NB4 (cell line): ENCODE data around the gene ANAPC16.

ENCODE experiments used
- POLR2A ChIP-seq: IDR thresholded peaks from 2 replicates; pipeline ENCODE4 v1.6.1; 2011; ENCODE audit warnings: mild to moderate bottlenecking; ENCODE audit not compliant: insufficient read length; ENCODE audit errors: extremely low read depth
- TF ChIP-seq, protein P1 (sequence below): IDR thresholded peaks from one replicate; pipeline ENCODE4 v1.5.1; 2012; ENCODE audit warnings: low read depth, low read length

GRCh38 chr10:72245949-72246525 lies 30.2 kb downstream of the ANAPC16 start:
- TF ChIP-seq POLR2A, result no peak
- TF ChIP-seq, protein P1, sequence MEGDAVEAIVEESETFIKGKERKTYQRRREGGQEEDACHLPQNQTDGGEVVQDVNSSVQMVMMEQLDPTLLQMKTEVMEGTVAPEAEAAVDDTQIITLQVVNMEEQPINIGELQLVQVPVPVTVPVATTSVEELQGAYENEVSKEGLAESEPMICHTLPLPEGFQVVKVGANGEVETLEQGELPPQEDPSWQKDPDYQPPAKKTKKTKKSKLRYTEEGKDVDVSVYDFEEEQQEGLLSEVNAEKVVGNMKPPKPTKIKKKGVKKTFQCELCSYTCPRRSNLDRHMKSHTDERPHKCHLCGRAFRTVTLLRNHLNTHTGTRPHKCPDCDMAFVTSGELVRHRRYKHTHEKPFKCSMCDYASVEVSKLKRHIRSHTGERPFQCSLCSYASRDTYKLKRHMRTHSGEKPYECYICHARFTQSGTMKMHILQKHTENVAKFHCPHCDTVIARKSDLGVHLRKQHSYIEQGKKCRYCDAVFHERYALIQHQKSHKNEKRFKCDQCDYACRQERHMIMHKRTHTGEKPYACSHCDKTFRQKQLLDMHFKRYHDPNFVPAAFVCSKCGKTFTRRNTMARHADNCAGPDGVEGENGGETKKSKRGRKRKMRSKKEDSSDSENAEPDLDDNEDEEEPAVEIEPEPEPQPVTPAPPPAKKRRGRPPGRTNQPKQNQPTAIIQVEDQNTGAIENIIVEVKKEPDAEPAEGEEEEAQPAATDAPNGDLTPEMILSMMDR, result no peak
